Tibial nerve (tissue), 4 donors: ENCODE data around the gene HMGCL. TPM values are rescaled to one million over a fixed set of nuclear protein-coding genes. Genes with fewer than 3 reads are reported as not detected.
"Not testable (repeated sequence)": the region's sequence is repeated elsewhere in the genome, so short reads cannot be mapped to it uniquely, and the experiment has no call there.

Source experiments
- DNase-seq, 2 donors: peaks; one replicate each; pipeline ENCODE4 v3.0.0-alpha.2; 2019; ENCODE audit warnings: low spot score in 2 of 2
- H3K27ac ChIP-seq, 4 donors: fragments of 200-600 bp; sonication (generic) in 3 of 4; one replicate each; pipeline ENCODE4 v1.5.1; 2017 to 2019; ENCODE audit warnings: mild to moderate bottlenecking in 1 of 4
- H3K27me3 ChIP-seq, 2 donors: fragments of 200-600 bp; sonication (generic) in 1 of 2; one replicate each; pipeline versions ENCODE4 v1.5.1 to v1.6.0; 2017 to 2019
- H3K36me3 ChIP-seq, 3 donors: fragments of 200-600 bp; sonication (generic); one replicate each; pipeline ENCODE4 v1.5.1; 2018 to 2019
- H3K4me1 ChIP-seq, 4 donors: fragments of 200-600 bp; sonication (generic) in 3 of 4; one replicate each; pipeline ENCODE4 v1.5.1; 2017 to 2019
- H3K4me3 ChIP-seq, 4 donors: fragments of 200-600 bp; sonication (generic) in 3 of 4; one replicate each; pipeline ENCODE4 v1.5.1; 2017 to 2019; ENCODE audit warnings: mild to moderate bottlenecking in 1 of 4, moderate library complexity in 1 of 4
- H3K9me3 ChIP-seq, 4 donors: fragments of 200-600 bp; sonication (generic) in 3 of 4; one replicate each; pipeline ENCODE4 v1.5.1; 2017 to 2019
- EP300 ChIP-seq, 2 donors: sonication (generic); formaldehyde crosslinking; IDR thresholded peaks; one replicate each; pipeline ENCODE4 v1.6.1; 2017; ENCODE audit warnings: antibody characterized with exemption in 2 of 2, mild to moderate bottlenecking in 1 of 2
- POLR2A ChIP-seq, 2 donors: fragments of 450-650 bp; IDR thresholded peaks; one replicate each; pipeline ENCODE4 v1.6.1; 2017; ENCODE audit warnings: antibody characterized with exemption in 2 of 2, mild to moderate bottlenecking in 2 of 2, moderate library complexity in 2 of 2
- WGBS, 2 donors: methylation state at CpG; one replicate each; pipeline ENCODE4 v1.1.5; 2018; 5-methylcytosine and 5-hydroxymethylcytosine counted together
- total RNA-seq, 4 donors: library from RNA; depleted of rRNA; stranded (reverse); fragments of >200 nt; gene quantifications; one replicate each; pipeline ENCODE4 v1.1.0, GENCODE V29; 2016
- TF ChIP-seq, protein P1 (sequence below), 5 experiments: fragments of 200-600 bp in 3 of 5; fragments of 450-650 bp in 2 of 5; sonication (generic) in 3 of 5; IDR thresholded peaks; one replicate each; pipeline ENCODE4 v1.5.1; 2016 to 2019; ENCODE audit warnings: antibody characterized with exemption in 5 of 5, mild to moderate bottlenecking in 3 of 5, moderate library complexity in 2 of 5

The HMGCL gene
- total RNA-seq, 4 donors from 2014 or later, result 38.7 to 53.3 (median 44.3) TPM

DNA sequence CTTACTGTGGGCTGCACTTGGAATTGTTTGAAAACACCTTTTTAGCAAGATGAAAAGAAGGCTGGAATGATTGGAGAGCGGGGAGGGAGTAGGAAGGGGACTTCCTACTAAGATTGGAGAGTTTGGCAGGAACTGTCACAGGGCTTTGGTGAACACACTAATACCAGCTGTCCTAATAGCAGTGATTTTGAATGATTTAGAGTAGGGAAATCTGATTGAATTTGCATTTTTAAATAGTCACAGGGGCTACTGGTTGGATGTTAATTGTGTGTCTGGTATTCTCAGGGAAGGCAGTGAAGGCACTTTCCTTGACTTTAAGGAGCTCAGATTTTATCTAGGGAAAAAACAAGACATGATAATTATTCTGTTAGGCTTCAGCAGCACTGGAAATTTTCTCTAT, 2.5 kb upstream of the HMGCL start:
- Histone ChIP-seq H3K9me3 (no peaks in the 10 kb centered on the region), H3K4me3 (no peak overlapping the region), H3K27ac (no peak overlapping the region), H3K36me3 (no peaks in the 10 kb centered on the region), H3K4me1 (peaks cover 0 to 11% (median 6%) of the 10 kb centered on the region in 4 donors), H3K27me3 (no peaks in the 10 kb centered on the region)
- 77% methylated on average over 1 of the region's 1 CpG for WGBS, 2 donors
- TF ChIP-seq POLR2A (IDR thresholded peaks at IDR 0.05), result no peak
- TF ChIP-seq, protein P1, sequence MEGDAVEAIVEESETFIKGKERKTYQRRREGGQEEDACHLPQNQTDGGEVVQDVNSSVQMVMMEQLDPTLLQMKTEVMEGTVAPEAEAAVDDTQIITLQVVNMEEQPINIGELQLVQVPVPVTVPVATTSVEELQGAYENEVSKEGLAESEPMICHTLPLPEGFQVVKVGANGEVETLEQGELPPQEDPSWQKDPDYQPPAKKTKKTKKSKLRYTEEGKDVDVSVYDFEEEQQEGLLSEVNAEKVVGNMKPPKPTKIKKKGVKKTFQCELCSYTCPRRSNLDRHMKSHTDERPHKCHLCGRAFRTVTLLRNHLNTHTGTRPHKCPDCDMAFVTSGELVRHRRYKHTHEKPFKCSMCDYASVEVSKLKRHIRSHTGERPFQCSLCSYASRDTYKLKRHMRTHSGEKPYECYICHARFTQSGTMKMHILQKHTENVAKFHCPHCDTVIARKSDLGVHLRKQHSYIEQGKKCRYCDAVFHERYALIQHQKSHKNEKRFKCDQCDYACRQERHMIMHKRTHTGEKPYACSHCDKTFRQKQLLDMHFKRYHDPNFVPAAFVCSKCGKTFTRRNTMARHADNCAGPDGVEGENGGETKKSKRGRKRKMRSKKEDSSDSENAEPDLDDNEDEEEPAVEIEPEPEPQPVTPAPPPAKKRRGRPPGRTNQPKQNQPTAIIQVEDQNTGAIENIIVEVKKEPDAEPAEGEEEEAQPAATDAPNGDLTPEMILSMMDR (IDR thresholded peaks at IDR 0.05), result no peak
- TF ChIP-seq EP300 (IDR thresholded peaks at IDR 0.05), result no peak
- no peak for DNase-seq

DNA sequence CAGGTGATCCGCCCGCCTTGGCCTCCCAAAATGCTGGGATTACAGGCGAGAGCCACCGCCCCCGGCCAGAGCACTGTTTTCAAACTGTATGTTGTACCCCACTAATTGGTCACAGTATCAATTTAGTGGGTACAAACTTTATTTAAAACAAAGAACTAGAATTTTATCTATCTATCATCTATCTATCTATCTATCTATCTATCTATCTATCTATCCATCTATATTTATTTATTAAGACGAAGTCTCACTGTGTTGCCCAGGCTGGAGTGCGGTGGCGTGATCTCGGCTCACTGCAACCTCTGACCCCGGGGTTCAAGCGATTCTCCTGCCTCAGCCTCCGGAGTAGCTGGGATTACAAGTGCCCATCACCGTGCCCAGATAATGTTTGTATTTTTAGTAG, 1.4 kb upstream of the HMGCL start:
- not testable (repeated sequence) for DNase-seq, H3K4me3 ChIP-seq, H3K27ac ChIP-seq, H3K27me3 ChIP-seq, H3K9me3 ChIP-seq, H3K36me3 ChIP-seq
- peaks cover 0 to 11% (median 6%) of the 10 kb centered on the region in 4 donors for H3K4me1 ChIP-seq
- WGBS, 2 donors, result 95 to 96% methylated on average over 13 of the region's 13 CpGs

DNA sequence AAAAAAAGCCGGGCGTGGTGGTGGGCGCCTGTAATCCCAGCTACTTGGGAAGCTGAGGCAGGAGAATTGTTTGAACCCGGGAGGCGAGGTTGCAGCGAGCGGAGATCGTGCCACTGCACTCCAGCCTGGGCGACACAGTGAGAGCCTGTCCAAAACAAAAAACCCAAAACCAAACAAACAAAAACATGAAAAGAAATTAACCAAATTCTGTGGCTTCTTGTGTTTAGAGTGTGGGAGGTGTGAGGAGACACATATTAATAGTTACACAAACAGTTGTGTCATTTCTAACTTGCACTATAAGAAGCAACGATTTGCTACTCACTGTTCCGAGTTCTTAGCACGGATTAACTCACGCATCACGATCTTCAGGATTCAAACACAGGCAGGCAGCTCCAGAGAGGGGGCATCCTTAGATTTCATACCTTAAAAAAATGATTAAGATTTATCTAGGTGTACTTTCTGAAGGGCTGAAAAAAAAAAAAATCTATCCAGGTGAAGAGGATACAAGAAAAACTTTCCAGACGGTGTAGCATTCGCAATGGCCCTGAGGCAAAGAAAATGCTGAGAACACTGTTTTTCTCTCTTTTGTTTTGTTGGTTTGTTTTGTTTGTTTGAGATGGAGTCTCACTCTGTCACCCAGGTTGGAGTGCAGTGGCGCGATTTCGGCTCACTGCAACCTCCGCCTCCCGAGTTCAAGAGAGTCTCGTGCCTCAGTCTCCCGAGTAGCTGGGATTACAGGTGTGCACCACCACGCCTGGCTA, 713 bp upstream of the HMGCL start:
- H3K4me3 ChIP-seq, result peak overlapping the region; percentile 92 to 99 (median 96)
- H3K27me3 ChIP-seq, result no peaks in the 10 kb centered on the region
- 64 to 66% methylated on average over 24 of the region's 24 CpGs for WGBS, 2 donors
- H3K27ac ChIP-seq, result peak overlapping the region; percentile 93 to 99 (median 96)
- H3K9me3 ChIP-seq, result no peaks in the 10 kb centered on the region
- no peak for TF ChIP-seq POLR2A (IDR thresholded peaks at IDR 0.05)
- no peak for TF ChIP-seq EP300 (IDR thresholded peaks at IDR 0.05)
- TF ChIP-seq, protein P1 (IDR thresholded peaks at IDR 0.05), result no peak
- DNase-seq, result no peak
- peaks cover 0 to 11% (median 6%) of the 10 kb centered on the region in 4 donors for H3K4me1 ChIP-seq
- no peaks in the 10 kb centered on the region for H3K36me3 ChIP-seq

DNA sequence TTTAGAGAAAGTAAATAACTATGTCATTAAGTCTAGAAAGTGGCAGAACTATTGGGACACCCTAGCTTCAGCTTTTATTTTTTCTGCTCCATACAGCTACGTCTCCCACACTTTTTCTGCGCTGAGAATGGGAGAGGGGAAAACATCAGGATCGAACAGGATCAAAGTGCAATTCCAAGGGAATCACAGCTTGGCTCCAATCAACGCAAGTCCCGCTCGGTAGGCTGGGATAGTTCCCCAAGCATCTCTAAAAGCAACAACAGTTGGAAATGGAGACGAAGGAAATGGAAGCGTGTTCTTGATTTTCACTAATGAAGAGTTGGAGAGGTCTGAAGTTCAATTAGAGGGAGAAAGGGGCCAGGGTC, 536 bp downstream of the HMGCL start:
- 2 to 4% methylated on average over 8 of the region's 8 CpGs for WGBS, 2 donors
- no peak for TF ChIP-seq EP300 (IDR thresholded peaks at IDR 0.05)
- no peak for TF ChIP-seq POLR2A (IDR thresholded peaks at IDR 0.05)
- TF ChIP-seq, protein P1 (IDR thresholded peaks at IDR 0.05), result no peak

DNA sequence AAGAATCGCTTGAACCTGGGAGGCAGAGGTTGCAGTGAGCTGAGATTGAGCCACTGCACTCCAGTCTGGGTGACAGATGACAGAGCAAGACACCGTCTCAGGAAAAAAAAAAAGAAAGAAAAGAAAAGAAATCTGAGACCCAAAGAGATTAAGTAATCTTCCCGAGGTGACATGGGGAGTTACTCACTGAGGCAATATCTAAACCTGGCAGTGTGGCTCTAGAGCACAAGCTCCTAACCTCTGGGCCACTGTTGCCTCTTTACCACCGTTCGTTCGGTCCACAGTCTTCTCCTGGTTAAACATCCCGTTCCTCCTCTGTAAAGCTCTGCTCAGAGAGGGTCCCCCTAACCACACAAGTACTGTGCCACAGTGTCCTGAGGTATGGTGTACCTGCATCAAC, 1.5 kb downstream of the HMGCL start:
- Histone ChIP-seq H3K9me3 (no peaks in the 10 kb centered on the region), H3K4me1 (peaks cover 0 to 11% (median 6%) of the 10 kb centered on the region in 4 donors), H3K27ac (no peak overlapping the region), H3K27me3 (no peaks in the 10 kb centered on the region), H3K36me3 (peaks cover 0 to 15% (median 3%) of the 10 kb centered on the region in 3 donors), H3K4me3 (no peak overlapping the region)
- 82 to 89% methylated on average over 7 of the region's 7 CpGs for WGBS, 2 donors
- no peak for DNase-seq
- TF ChIP-seq, protein P1 (IDR thresholded peaks at IDR 0.05), result no peak
- TF ChIP-seq POLR2A (IDR thresholded peaks at IDR 0.05), result no peak

More for the DNA sequence above, 536 bp downstream of the HMGCL start:
- no peak for DNase-seq
- H3K4me1 ChIP-seq, result peaks cover 0 to 11% (median 6%) of the 10 kb centered on the region in 4 donors
- peak overlapping the region; percentile 92 to 99 (median 96) for H3K4me3 ChIP-seq
- H3K36me3 ChIP-seq, result peaks cover 0 to 7% (median 0%) of the 10 kb centered on the region in 3 donors
- no peaks in the 10 kb centered on the region for H3K27me3 ChIP-seq
- no peaks in the 10 kb centered on the region for H3K9me3 ChIP-seq
- peak overlapping the region; percentile 93 to 99 (median 96) for H3K27ac ChIP-seq
